CD4-positive, alpha-beta T cell (primary cell): ENCODE results near the gene PLCL1. TPM values are rescaled to one million over a fixed set of nuclear protein-coding genes. Genes with fewer than 3 reads are reported as not detected.

Experiments used
- ATAC-seq: fragments of 200-7000 bp; cut with Tn5 transposase; one replicate; pipeline ENCODE4 v1.10.0; 2022; ENCODE audit warnings: mild to moderate bottlenecking; ENCODE audit not compliant: poor library complexity
- CTCF ChIA-PET: fragments of 350-600 bp; sonication (Branson Sonifier 250); formaldehyde crosslinking; loops from one replicate; lab custom pipeline; 2021; ENCODE audit warnings: antibody characterized with exemption, inconsistent platforms; lab: Charles Lee
- POLR2A ChIA-PET: fragments of 350-600 bp; sonication (Branson Sonifier 250); formaldehyde crosslinking; loops from one replicate; lab custom pipeline; 2021; ENCODE audit warnings: antibody characterized with exemption, inconsistent platforms; lab: Charles Lee
- DNase-seq, 14 experiments: peaks; one replicate each; pipeline ENCODE4 v3.0.0-alpha.2; 2013 to 2020; ENCODE audit warnings: mixed read lengths in 2 of 14
- H3K27ac ChIP-seq, 2 donors: one replicate each; pipeline versions ENCODE4 v1.5.1 to v1.7.0; 2013; ENCODE audit warnings: low read length in 2 of 2, low read depth in 1 of 2, mild to moderate bottlenecking in 1 of 2
- H3K27me3 ChIP-seq, 2 experiments: 1 replicate in 1 of 2; 2 replicates in 1 of 2; pipeline versions ENCODE4 v1.6.1 to v1.7.0; 2013; ENCODE audit warnings: low read length in 2 of 2, control low read depth in 1 of 2, mild to moderate bottlenecking in 1 of 2, moderate library complexity in 1 of 2; ENCODE audit not compliant: insufficient read depth in 2 of 2, control insufficient read depth in 1 of 2
- H3K36me3 ChIP-seq: one replicate; pipeline ENCODE4 v1.6.1; 2013; ENCODE audit warnings: low read length, control low read depth; ENCODE audit not compliant: insufficient read depth
- H3K4me1 ChIP-seq: one replicate; pipeline ENCODE4 v1.6.1; 2013; ENCODE audit warnings: low read length, control low read depth; ENCODE audit not compliant: insufficient read depth
- H3K4me3 ChIP-seq: one replicate; pipeline ENCODE4 v1.5.1; 2013; ENCODE audit warnings: mild to moderate bottlenecking, low read length, moderate library complexity
- H3K9me3 ChIP-seq, 2 experiments: 1 replicate in 1 of 2; 2 replicates in 1 of 2; pipeline versions ENCODE4 v1.6.1 to v1.7.0; 2013; ENCODE audit warnings: low read length in 2 of 2, mild to moderate bottlenecking in 2 of 2, control low read depth in 1 of 2, moderate library complexity in 1 of 2; ENCODE audit not compliant: control insufficient read depth in 1 of 2, insufficient read depth in 1 of 2
- H3K27ac Mint-ChIP-seq: one replicate; pipeline ENCODE4 v1.8.0; 2020; ENCODE audit warnings: mixed read lengths
- H3K27me3 Mint-ChIP-seq: one replicate; pipeline ENCODE4 v1.8.0; 2021; ENCODE audit warnings: mixed read lengths
- H3K36me3 Mint-ChIP-seq: one replicate; pipeline ENCODE4 v1.8.0; 2021; ENCODE audit warnings: low read depth, mixed read lengths
- H3K4me1 Mint-ChIP-seq: one replicate; pipeline ENCODE4 v1.8.0; 2021; ENCODE audit warnings: low read depth, mixed read lengths
- H3K4me3 Mint-ChIP-seq: one replicate; pipeline ENCODE4 v1.8.0; 2020; ENCODE audit warnings: mild to moderate bottlenecking, mixed read lengths
- H3K9me3 Mint-ChIP-seq: one replicate; pipeline ENCODE4 v1.8.0; 2020; ENCODE audit warnings: mixed read lengths
- CTCF ChIP-seq: fragments of 200-600 bp; IDR thresholded peaks from one replicate; pipeline ENCODE4 v1.8.0; 2022; ENCODE audit warnings: antibody characterized with exemption, mild to moderate bottlenecking
- intact Hi-C, 2 experiments: fragments of 100-400 bp; cut with DNase I in 1 of 2; cut with micrococcal nuclease in 1 of 2; formaldehyde crosslinking; loops; one replicate each; pipeline versions ENCODE4 v1.15.1 to v1.9.0; 2023 to 2025; cut with DNase I, micrococcal nuclease
- total RNA-seq, 174 experiments: library from RNA in 2 of 174; stranded (reverse) in 2 of 174; gene quantifications; one replicate each; pipeline ENCODE4 v1.2.3 and lab custom pipeline; 2021 to 2026

Gene PLCL1
- total RNA-seq, 2 experiments from 2014 or later = 27.0 to 28.3 TPM

GRCh38 chr2:198162276-198162675 is 357.9 kb downstream of the PLCL1 start:
- ATAC-seq (no peak), DNase-seq (no peak)
- H3K36me3 Mint-ChIP-seq = no peaks in the 10 kb centered on the region
- intact Hi-C loops = no loop called here
- TF ChIP-seq CTCF = no peak
- H3K27ac Mint-ChIP-seq = no peak overlapping the region
- Histone ChIP-seq H3K27ac (no peak overlapping the region), H3K27me3 (no peaks in the 10 kb centered on the region), H3K36me3 (no peaks in the 10 kb centered on the region), H3K9me3 (peaks cover 5 to 6% of the 10 kb centered on the region in 2 experiments), H3K4me1 (no peaks in the 10 kb centered on the region), H3K4me3 (no peak overlapping the region)
- ChIA-PET POLR2A (no interaction called here), CTCF (interaction anchor here (1.3 kb wide), 1 partner anchor 11 kb away, joined by 3 read pairs; no protein-coding TSS in a partner anchor)
- no peak overlapping the region for H3K4me3 Mint-ChIP-seq
- no peaks in the 10 kb centered on the region for H3K9me3 Mint-ChIP-seq
- no peaks in the 10 kb centered on the region for H3K4me1 Mint-ChIP-seq
- H3K27me3 Mint-ChIP-seq = no peaks in the 10 kb centered on the region

GRCh38 chr2:198164843-198165242 is 360.4 kb downstream of the PLCL1 start:
- H3K27ac ChIP-seq = no peak overlapping the region
- H3K27me3 ChIP-seq = no peaks in the 10 kb centered on the region
- Mint-ChIP-seq H3K27me3 (no peaks in the 10 kb centered on the region), H3K27ac (no peak overlapping the region), H3K4me3 (no peak overlapping the region), H3K4me1 (no peaks in the 10 kb centered on the region), H3K36me3 (no peaks in the 10 kb centered on the region), H3K9me3 (no peaks in the 10 kb centered on the region)
- no peaks in the 10 kb centered on the region for H3K4me1 ChIP-seq
- CTCF ChIA-PET = no interaction called here
- H3K9me3 ChIP-seq = no peaks in the 10 kb centered on the region
- no peak for DNase-seq
- H3K36me3 ChIP-seq = no peaks in the 10 kb centered on the region
- no peak for TF ChIP-seq CTCF
- ATAC-seq = no peak
- no peak overlapping the region for H3K4me3 ChIP-seq
- intact Hi-C loops = no loop called here
- POLR2A ChIA-PET = no interaction called here

GRCh38 chr2:198165289-198165688 is 360.9 kb downstream of the PLCL1 start:
- H3K4me1 Mint-ChIP-seq = no peaks in the 10 kb centered on the region
- Histone ChIP-seq H3K27ac (no peak overlapping the region), H3K4me3 (no peak overlapping the region), H3K9me3 (no peaks in the 10 kb centered on the region), H3K36me3 (no peaks in the 10 kb centered on the region), H3K27me3 (no peaks in the 10 kb centered on the region), H3K4me1 (no peaks in the 10 kb centered on the region)
- DNase-seq (no peak), ATAC-seq (no peak)
- ChIA-PET CTCF (no interaction called here), POLR2A (no interaction called here)
- no peak overlapping the region for H3K27ac Mint-ChIP-seq
- no peaks in the 10 kb centered on the region for H3K9me3 Mint-ChIP-seq
- no peak for TF ChIP-seq CTCF
- no peaks in the 10 kb centered on the region for H3K36me3 Mint-ChIP-seq
- H3K27me3 Mint-ChIP-seq = no peaks in the 10 kb centered on the region
- intact Hi-C loops = no loop called here
- H3K4me3 Mint-ChIP-seq = no peak overlapping the region
